Erythroblast (primary cell): ENCODE data around the gene B3GNT5.

Experiments
- GATA1 ChIP-seq: IDR thresholded peaks from 2 replicates; pipeline ENCODE4 v1.6.1; 2011; ENCODE audit warnings: low read depth, mild to moderate bottlenecking, control low read depth, low read length, moderate library complexity
- POLR2A ChIP-seq: IDR thresholded peaks from 2 replicates; pipeline ENCODE4 v1.6.1; 2011; ENCODE audit warnings: mild to moderate bottlenecking, low read length

- TF ChIP-seq POLR2A (no peak), GATA1 (no peak)
These were observed 54.7 kb downstream of the B3GNT5 start for GRCh38 chr3:183307749-183308148.
